SK-N-MC (cell line): ENCODE measurements around the gene REG3G.

Experiments used
- EZH2 ChIP-seq: fragments of 200-600 bp; sonication (generic); IDR thresholded peaks from one replicate; pipeline ENCODE4 v1.6.1; 2017; ENCODE audit warnings: antibody characterized with exemption
- FOXP2 ChIP-seq: optimal IDR thresholded peaks from 2 replicates; pipeline ENCODE3; 2011; ENCODE audit warnings: mild to moderate bottlenecking, moderate library complexity; ENCODE audit not compliant: insufficient read depth; ENCODE audit errors: extremely low read length, control extremely low read depth
- POLR2AphosphoS5 ChIP-seq: IDR thresholded peaks from 2 replicates; pipeline ENCODE4 v1.6.1; 2012; ENCODE audit warnings: mild to moderate bottlenecking, low read depth, low read length, borderline replicate concordance

DNA sequence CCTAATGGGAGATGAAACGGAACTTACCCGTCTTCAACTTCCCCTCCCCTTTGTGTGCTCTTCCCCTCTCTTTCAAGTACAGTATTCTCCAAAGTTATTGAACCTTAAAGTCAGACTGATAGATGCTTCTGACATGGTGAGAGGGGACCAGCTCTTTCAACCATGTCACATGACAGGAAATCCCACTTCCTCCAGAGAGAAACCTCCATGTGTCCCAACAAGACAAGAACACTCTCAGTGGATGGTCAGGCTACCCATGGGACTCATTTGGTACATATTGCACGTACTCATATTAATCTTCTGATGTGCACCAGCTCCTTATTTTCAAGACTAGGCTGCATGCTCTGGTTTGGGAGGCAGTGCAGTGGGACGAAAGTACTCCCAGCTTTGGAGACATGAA is 44.6 kb upstream of the REG3G start:
- no peak for TF ChIP-seq POLR2AphosphoS5
- no peak for TF ChIP-seq EZH2
- TF ChIP-seq FOXP2, result no peak
